HL-60/S4 treated with phorbol 12-myristate 13-acetate at 8.2 ng/mL for 4 days and 3 days (cell line): Measurements from ENCODE around the gene PLEKHH1.
"Not testable (repeated sequence)": the region's sequence is repeated elsewhere in the genome, so short reads cannot be mapped to it uniquely, and the experiment has no call there.

Source experiments
- in situ Hi-C: fragments of 300-500 bp; cut with MboI; formaldehyde crosslinking; loops from 2 replicates; pipeline ENCODE4 v1.15.0; 2022; ENCODE audit warnings: low sequenced_read_pairs

Gene PLEKHH1

GRCh38 chr14:67618617-67619063 lies 85.5 kb downstream of the PLEKHH1 start:
- in situ Hi-C loops = no loop called here

GRCh38 chr14:67619446-67620216 lies 86.5 kb downstream of the PLEKHH1 start, which contains the start of gene ARG2:
Gene ARG2 (plus strand): TSS chr14:67619920. CDS start chr14:67619978, 58 bp downstream.
- in situ Hi-C loops = no loop called here

GRCh38 chr14:67620217-67620785 lies 87.2 kb downstream of the PLEKHH1 start:
- in situ Hi-C loops = no loop called here

- in situ Hi-C loops = no loop called here
Measured at GRCh38 chr14:67622675-67623074, 89.6 kb downstream of the PLEKHH1 start.

- in situ Hi-C loops = no loop called here
Measured at GRCh38 chr14:67623114-67623513, 90.0 kb downstream of the PLEKHH1 start.

GRCh38 chr14:67626131-67626530 lies 93.0 kb downstream of the PLEKHH1 start:
- in situ Hi-C loops = not testable (repeated sequence)

GRCh38 chr14:67627519-67627918 lies 94.4 kb downstream of the PLEKHH1 start:
- in situ Hi-C loops = no loop called here

- in situ Hi-C loops = no loop called here
Measured at GRCh38 chr14:67630186-67630585, 97.1 kb downstream of the PLEKHH1 start.

- in situ Hi-C loops = no loop called here
Measured at GRCh38 chr14:67630938-67631337, 97.8 kb downstream of the PLEKHH1 start.

GRCh38 chr14:67633451-67634147 lies 100.5 kb downstream of the PLEKHH1 start:
- in situ Hi-C loops = no loop called here

- in situ Hi-C loops = no loop called here
Measured at GRCh38 chr14:67636361-67636919, 103.3 kb downstream of the PLEKHH1 start.

- in situ Hi-C loops = no loop called here
Measured at GRCh38 chr14:67638642-67639041, 105.6 kb downstream of the PLEKHH1 start.
